Activated T-helper 2 cell treated with anti-CD3 and anti-CD28 coated beads, Interferon-gamma antibody, Interleukin-2, Interleukin-4, amounts not matched to agents 10 μg/mL and 5 μg/mL and 100 μg/mL, durations not matched to agents 14 hours and 24 hours and 36 hours (primary cell): ENCODE measurements around the gene CRTC3. TPM values are rescaled to one million over a fixed set of nuclear protein-coding genes. Genes with fewer than 3 reads are reported as not detected.

Experiments
- DNase-seq: peaks from one replicate; pipeline ENCODE4 v3.0.0; 2021; ENCODE audit warnings: low spot score
- H3K27ac Mint-ChIP-seq: one replicate; pipeline ENCODE4 v1.8.0; 2021; ENCODE audit warnings: mixed read lengths
- H3K27me3 Mint-ChIP-seq: one replicate; pipeline ENCODE4 v1.8.0; 2021; ENCODE audit warnings: low read depth, mixed read lengths
- H3K36me3 Mint-ChIP-seq: one replicate; pipeline ENCODE4 v1.8.0; 2021; ENCODE audit warnings: low read depth, mixed read lengths
- H3K4me1 Mint-ChIP-seq: one replicate; pipeline ENCODE4 v1.8.0; 2021; ENCODE audit warnings: low read depth, mixed read lengths
- H3K4me3 Mint-ChIP-seq: one replicate; pipeline ENCODE4 v1.8.0; 2021; ENCODE audit warnings: low read depth, mild to moderate bottlenecking, moderate library complexity, mixed read lengths
- H3K9me3 Mint-ChIP-seq: one replicate; pipeline ENCODE4 v1.8.0; 2021; ENCODE audit warnings: mixed read lengths
- intact Hi-C: fragments of 100-400 bp; cut with micrococcal nuclease; formaldehyde crosslinking; loops from one replicate; pipeline ENCODE4 v1.15.1; 2023
- total RNA-seq: library from RNA; stranded (reverse); gene quantifications from 2 replicates; pipeline ENCODE4 v1.2.3, GENCODE V29; 2022

Gene CRTC3
- total RNA-seq, 1 donor from 2014 or later = 61.8 TPM

GRCh38 chr15:90643301-90643632, 113.5 kb downstream of the CRTC3 start:
- Mint-ChIP-seq H3K4me1 (peaks cover 6% of the 10 kb centered on the region), H3K4me3 (no peak overlapping the region), H3K27me3 (no peaks in the 10 kb centered on the region), H3K36me3 (peaks cover 46% of the 10 kb centered on the region), H3K27ac (peak overlapping the region; percentile 15), H3K9me3 (no peaks in the 10 kb centered on the region)
- intact Hi-C loops = no loop called here
- no peak for DNase-seq

DNA sequence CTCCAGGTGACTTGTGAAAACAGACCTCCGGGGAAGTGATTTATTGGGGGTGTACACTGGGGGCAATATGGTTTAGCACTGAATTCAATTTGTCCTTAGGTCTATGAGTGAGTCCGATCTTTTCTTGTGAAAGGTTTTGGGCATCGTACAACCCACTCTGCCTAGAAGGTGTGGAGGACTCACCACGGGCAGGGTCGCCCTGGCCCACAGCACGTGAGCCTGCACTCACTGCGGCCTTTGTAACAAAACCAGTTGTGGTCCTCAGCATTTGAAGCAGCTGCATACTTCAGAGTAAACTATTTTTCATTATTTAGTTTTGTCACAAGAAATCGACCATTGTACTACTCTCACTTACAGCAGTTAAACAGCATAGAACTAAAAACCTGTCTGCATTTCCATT, 114.8 kb downstream of the CRTC3 start:
- no peaks in the 10 kb centered on the region for H3K27me3 Mint-ChIP-seq
- H3K36me3 Mint-ChIP-seq = peaks cover 39% of the 10 kb centered on the region
- no peak overlapping the region for H3K4me3 Mint-ChIP-seq
- H3K4me1 Mint-ChIP-seq = peaks cover 18% of the 10 kb centered on the region
- no peak for DNase-seq
- H3K27ac Mint-ChIP-seq = no peak overlapping the region
- no peaks in the 10 kb centered on the region for H3K9me3 Mint-ChIP-seq
- intact Hi-C loops = no loop called here

GRCh38 chr15:90644952-90645725, 115.4 kb downstream of the CRTC3 start:
- intact Hi-C loops = loop anchor here (5.0 kb wide), 3 partner anchors 107 to 227 kb away; no protein-coding TSS in a partner anchor

DNA sequence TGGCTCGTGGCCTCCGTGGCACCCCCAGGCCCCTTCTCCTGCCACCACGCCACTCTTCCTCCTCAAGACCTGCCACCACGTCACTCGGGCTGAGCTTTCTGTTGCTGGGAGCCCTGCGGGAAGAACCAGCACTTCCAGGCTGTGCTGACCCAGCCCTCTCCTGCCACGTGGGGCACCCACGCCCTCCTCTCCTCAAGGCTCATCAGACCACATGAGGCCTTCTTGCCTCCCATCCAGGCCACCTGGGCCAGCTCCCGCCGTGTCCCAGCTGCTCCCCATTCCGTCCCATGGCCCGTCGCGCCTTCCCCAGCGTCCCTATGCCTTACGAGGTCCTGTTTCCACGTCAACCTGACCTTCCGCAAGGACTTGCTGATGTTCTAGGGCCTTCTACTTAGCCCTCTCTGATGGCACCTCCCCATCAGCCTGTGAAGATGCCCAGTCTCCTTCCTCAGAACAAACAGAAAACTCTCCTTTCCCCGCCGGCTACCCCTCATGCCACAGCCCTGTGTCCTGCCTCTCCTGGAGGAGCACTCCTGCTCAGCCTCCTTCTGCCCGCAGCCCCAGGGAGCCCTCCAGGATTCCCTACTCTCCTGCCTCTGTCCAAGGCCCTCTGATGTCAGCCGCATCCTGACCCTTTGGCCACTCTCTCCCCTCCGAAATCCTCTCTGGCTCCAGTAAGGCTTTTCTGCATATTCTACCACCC, 116.3 kb downstream of the CRTC3 start:
- Mint-ChIP-seq H3K27ac (peak overlapping the region; percentile 62), H3K4me1 (peaks cover 31% of the 10 kb centered on the region), H3K4me3 (no peak overlapping the region), H3K9me3 (peaks cover under 1% of the 10 kb centered on the region), H3K27me3 (no peaks in the 10 kb centered on the region), H3K36me3 (peaks cover 30% of the 10 kb centered on the region)
- no peak for DNase-seq
- intact Hi-C loops = loop anchor here (5.0 kb wide), 3 partner anchors 106 to 226 kb away; no protein-coding TSS in a partner anchor

More at GRCh38 chr15:90644952-90645725, 115.4 kb downstream of the CRTC3 start:
- H3K27ac Mint-ChIP-seq = peak overlapping the region; percentile 62
- H3K4me3 Mint-ChIP-seq = no peak overlapping the region
- no peaks in the 10 kb centered on the region for H3K27me3 Mint-ChIP-seq
- no peaks in the 10 kb centered on the region for H3K9me3 Mint-ChIP-seq
- peaks cover 38% of the 10 kb centered on the region for H3K36me3 Mint-ChIP-seq
- H3K4me1 Mint-ChIP-seq = peaks cover 24% of the 10 kb centered on the region
- no peak for DNase-seq

GRCh38 chr15:90646662-90647305, 117.1 kb downstream of the CRTC3 start:
- Mint-ChIP-seq H3K36me3 (peaks cover 33% of the 10 kb centered on the region), H3K9me3 (peaks cover 7% of the 10 kb centered on the region), H3K4me1 (peaks cover 34% of the 10 kb centered on the region), H3K4me3 (no peak overlapping the region), H3K27me3 (no peaks in the 10 kb centered on the region), H3K27ac (peak overlapping the region; percentile 62)
- DNase-seq = no peak
- intact Hi-C loops = loop anchor here (5.0 kb wide), 3 partner anchors 106 to 226 kb away; no protein-coding TSS in a partner anchor

DNA sequence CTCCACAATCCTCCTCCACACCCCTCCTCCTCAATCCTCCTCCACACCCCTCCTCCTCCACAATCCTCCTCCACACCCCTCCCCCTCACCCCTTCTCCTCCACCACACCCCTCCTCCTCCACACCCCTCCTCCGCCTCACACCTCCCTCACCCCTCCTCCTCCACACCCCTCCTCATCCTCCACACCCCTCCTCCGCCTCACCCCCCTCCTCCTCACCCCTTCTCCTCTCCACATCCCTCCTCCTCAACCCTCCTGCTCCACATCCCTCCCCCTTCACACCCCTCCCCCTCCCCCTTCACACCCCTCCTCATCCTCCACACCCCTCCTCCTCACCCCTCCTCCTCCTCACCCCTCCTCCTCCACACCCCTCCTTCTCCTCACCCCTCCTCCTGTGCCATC, 117.6 kb downstream of the CRTC3 start:
- peaks cover 34% of the 10 kb centered on the region for H3K4me1 Mint-ChIP-seq
- peaks cover 7% of the 10 kb centered on the region for H3K9me3 Mint-ChIP-seq
- no peaks in the 10 kb centered on the region for H3K27me3 Mint-ChIP-seq
- intact Hi-C loops = loop anchor here (5.0 kb wide), 3 partner anchors 105 to 225 kb away; no protein-coding TSS in a partner anchor
- H3K27ac Mint-ChIP-seq = peak overlapping the region; percentile 40
- DNase-seq = no peak
- no peak overlapping the region for H3K4me3 Mint-ChIP-seq
- peaks cover 27% of the 10 kb centered on the region for H3K36me3 Mint-ChIP-seq

DNA sequence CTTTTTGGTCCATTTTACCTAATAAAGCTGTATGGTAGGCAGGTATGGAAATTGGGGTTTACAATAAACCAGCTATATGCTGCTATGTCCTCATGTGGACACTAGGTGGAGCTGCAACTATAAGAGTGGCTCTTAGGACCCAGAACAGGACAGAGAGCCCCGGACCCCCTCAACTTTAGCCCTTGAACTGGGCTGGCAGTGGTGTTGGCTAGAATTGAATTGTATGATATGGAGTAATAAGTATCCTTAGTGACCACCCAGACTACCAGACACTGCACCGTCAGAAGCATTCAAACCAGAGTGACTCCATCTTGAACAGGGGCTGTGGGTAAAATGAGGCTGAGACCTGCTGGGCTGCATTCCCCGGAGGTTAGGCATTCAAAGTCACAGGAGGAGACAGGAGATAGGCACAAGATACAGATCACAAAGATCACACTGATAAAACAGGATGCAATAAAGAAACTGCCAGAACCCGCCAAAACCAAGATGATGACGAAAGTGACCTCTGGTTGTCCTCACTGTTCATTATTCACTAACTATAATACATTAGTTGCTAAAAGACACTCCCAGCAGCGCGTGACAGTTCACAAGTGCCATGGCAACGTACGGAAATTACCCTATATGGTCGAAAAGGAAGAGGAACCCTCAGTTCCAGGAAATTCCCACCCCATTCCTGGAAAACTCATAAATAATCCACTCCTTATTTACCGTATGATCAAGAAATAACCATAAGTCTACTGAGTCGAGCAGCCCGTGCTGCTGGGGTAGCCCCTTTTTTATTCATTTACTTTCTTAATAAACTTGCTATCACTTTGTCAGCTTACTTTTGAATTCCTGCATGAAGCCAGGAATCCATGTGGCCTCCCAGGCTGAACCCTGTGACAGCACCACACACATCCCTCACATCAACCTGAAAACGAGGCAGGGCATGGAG, 118.7 kb downstream of the CRTC3 start:
- peak overlapping the region; percentile 87 for H3K27ac Mint-ChIP-seq
- intact Hi-C loops = loop anchor here (1.0 to 5.0 kb wide), 9 partner anchors 12 to 284 kb away; partner anchors contain the start of gene HDDC3

GRCh38 chr15:90650117-90650955, 120.6 kb downstream of the CRTC3 start:
- intact Hi-C loops = no loop called here
- H3K4me1 Mint-ChIP-seq = peaks cover 51% of the 10 kb centered on the region
- peaks cover 7% of the 10 kb centered on the region for H3K9me3 Mint-ChIP-seq
- peak overlapping the region; percentile 87 for H3K27ac Mint-ChIP-seq
- peaks cover 8% of the 10 kb centered on the region for H3K36me3 Mint-ChIP-seq
- no peak for DNase-seq
- H3K4me3 Mint-ChIP-seq = no peak overlapping the region
- H3K27me3 Mint-ChIP-seq = no peaks in the 10 kb centered on the region

More for the DNA sequence above, 118.7 kb downstream of the CRTC3 start:
- Mint-ChIP-seq H3K4me3 (peak overlapping the region; percentile 6), H3K36me3 (peaks cover 17% of the 10 kb centered on the region), H3K27me3 (no peaks in the 10 kb centered on the region), H3K4me1 (peaks cover 42% of the 10 kb centered on the region), H3K9me3 (peaks cover 7% of the 10 kb centered on the region)
- DNase-seq = peak; percentile 79

GRCh38 chr15:90650956-90651689, 121.4 kb downstream of the CRTC3 start:
- Mint-ChIP-seq H3K27ac (peak overlapping the region; percentile 40), H3K4me1 (peaks cover 53% of the 10 kb centered on the region), H3K9me3 (peaks cover 7% of the 10 kb centered on the region), H3K27me3 (no peaks in the 10 kb centered on the region), H3K36me3 (peaks cover 8% of the 10 kb centered on the region), H3K4me3 (no peak overlapping the region)
- no peak for DNase-seq
- intact Hi-C loops = no loop called here

DNA sequence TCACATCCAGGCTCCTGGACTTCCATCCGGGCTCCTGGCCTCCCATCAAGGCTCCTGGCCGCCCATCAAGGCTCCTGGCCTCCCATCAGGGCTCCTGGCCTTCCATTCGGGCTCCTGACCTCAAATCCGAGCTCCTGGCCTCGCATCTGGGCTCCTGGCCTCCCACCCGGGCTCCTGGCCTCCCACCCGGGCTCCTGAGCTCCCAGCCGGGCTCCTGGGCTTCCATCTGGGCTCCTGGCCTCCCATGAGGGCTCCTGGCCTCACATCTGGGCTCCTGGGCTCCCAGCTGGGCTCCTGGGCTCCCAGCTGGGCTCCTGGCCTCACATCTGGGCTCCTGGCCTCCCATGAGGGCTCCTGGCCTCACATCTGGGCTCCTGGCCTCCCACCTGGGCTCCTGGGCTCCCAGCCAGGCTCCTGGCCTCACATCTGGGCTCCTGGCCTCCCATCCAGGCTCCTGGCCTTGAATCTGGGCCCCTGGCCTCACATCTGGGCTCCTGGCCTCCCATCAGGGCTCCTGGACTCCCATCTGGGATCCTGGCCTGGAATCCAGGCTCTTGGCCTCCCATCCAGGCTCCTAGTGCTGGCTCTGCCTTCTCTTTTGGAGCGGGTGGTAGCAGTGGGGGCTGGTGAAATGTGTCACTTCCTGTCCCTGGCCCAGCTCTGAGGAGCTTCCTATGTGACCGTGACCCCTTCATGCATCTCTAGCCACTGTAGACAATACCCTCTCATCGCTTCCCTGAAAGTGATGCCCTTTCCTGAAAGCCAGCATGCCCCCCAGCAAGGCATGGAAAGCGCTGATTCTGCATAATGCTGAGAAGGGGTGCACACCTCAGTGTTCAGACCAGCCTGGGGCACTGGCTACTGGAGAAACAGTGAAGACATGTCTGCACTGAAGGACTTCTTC, 124.8 kb downstream of the CRTC3 start:
- peak overlapping the region; percentile 70 for H3K27ac Mint-ChIP-seq
- H3K27me3 Mint-ChIP-seq = no peaks in the 10 kb centered on the region
- intact Hi-C loops = no loop called here
- H3K4me1 Mint-ChIP-seq = peaks cover 63% of the 10 kb centered on the region
- H3K36me3 Mint-ChIP-seq = peaks cover 8% of the 10 kb centered on the region
- DNase-seq = no peak
- H3K4me3 Mint-ChIP-seq = no peak overlapping the region
- H3K9me3 Mint-ChIP-seq = peaks cover 7% of the 10 kb centered on the region
